ENCODE results near the gene EFCAB6.

DNA sequence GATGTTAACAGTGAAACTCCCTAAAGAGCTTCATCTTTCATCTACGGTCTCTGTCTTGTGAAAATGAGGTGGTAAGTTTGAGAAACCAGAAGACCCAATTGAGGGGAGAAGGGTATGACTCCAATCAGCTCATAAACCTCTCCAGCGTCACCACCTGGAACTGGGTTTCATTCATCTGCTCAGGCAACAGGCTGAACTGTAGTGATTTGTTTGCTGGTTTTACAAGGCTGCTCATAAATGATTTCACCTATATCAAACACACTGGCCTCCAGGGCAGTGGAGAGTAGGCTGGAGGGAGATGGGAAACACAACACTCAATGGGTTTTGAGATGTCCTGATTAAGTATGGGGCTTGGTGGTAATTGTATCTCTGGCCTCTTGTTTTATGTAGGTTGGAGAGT, 79.0 kb downstream of the EFCAB6 start:
- TF ChIP-seq, protein P1, sequence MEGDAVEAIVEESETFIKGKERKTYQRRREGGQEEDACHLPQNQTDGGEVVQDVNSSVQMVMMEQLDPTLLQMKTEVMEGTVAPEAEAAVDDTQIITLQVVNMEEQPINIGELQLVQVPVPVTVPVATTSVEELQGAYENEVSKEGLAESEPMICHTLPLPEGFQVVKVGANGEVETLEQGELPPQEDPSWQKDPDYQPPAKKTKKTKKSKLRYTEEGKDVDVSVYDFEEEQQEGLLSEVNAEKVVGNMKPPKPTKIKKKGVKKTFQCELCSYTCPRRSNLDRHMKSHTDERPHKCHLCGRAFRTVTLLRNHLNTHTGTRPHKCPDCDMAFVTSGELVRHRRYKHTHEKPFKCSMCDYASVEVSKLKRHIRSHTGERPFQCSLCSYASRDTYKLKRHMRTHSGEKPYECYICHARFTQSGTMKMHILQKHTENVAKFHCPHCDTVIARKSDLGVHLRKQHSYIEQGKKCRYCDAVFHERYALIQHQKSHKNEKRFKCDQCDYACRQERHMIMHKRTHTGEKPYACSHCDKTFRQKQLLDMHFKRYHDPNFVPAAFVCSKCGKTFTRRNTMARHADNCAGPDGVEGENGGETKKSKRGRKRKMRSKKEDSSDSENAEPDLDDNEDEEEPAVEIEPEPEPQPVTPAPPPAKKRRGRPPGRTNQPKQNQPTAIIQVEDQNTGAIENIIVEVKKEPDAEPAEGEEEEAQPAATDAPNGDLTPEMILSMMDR (IDR thresholded peaks at IDR 0.05; ENCODE audit: borderline replicate concordance, extremely low read depth, low read length, poor library complexity, severe bottlenecking), result no peak
- TF ChIP-seq EZH2 (IDR thresholded peaks at IDR 0.05; ENCODE audit: borderline replicate concordance, low read depth, low read length, severe bottlenecking), result no peak
